Activated CD8-positive, alpha-beta memory T cell treated with anti-CD3 and anti-CD28 coated beads, Interleukin-2, amount 50 U/mL, for 1 hour (primary cell): ENCODE results near the gene NKIRAS2.

Experiments
- DNase-seq: peaks from one replicate; pipeline ENCODE4 v3.0.0-alpha.2; 2020; ENCODE audit errors: extremely low read depth

Gene NKIRAS2

DNA sequence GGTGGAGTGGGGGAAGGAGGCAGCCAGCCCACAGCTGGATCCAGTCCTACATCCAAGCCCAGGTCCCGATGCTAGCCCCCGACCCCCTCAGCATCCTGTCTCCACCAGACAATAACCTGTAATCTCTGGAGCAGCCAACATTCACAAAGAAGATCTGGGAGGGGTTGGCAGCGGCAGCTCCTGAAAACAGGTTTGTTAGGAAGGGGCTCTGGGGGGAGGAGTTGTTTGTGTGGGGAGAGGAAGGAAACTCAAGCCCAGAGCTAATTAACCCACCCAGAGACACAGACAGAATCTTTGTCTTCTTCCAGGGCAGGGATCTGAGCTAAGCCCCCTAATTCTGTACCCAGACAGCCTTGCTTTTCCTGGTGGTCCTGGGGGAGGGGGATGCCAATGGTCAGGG lies 35.1 kb downstream of the NKIRAS2 start:
- DNase-seq, result no peak

DNA sequence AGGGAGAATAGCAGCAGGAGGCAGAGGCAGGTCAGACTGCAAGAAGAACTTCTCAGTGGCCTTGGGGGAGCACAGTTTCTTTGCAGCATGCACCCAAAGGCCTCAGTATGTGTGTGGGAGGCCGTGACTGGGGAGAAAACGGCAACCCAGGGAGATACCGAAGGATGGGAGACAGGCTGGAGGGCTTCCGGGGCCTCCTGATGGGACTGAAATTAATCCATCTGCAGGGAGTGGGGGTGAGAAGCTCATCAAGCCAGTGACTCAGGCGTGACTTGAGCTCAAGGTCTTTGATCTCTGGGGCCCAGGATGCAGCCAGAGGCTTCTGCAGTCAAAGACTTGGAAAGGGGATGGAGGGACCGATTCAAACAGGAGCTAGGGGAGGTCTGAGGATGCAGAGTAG lies 35.6 kb downstream of the NKIRAS2 start:
- DNase-seq, result no peak

DNA sequence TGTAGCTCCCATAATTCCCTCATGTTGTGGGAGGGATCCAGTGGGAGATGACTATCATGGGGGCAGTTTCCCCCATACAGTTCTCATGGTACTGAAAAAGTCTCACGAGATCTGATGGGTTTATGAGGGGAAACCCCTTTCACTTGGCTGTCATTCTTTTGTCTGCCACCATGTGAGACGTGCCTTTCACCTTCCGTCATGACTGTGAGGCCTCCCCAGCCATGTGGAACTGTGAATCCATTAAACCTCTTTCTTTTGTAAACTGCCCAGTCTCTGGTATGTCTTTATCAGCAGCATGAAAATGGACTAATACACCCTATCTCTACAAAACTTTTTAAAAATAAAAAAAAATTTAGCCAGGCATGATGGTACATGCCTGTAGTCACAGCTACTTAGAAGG lies 36.7 kb downstream of the NKIRAS2 start:
- no peak for DNase-seq

DNA sequence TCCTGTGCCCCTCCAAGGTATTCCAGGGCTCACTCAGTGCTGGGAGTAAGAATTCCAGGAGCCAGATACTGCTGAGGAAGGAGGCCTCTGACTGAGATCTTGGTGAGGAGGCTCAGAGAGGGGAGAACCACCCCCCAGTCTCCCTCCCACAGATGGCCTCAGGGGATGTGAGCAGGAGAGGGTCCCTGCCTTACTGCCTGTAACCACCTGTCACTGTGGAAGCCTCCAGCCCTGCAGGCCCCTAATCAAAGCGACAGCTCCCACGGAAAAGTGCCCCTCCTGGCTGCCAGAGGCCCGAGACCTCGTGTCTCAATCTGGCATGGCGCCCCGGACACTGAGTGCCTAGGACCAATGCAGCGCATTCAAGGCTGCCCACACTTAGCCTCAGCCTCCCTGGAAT lies 38.2 kb downstream of the NKIRAS2 start:
- no peak for DNase-seq

DNA sequence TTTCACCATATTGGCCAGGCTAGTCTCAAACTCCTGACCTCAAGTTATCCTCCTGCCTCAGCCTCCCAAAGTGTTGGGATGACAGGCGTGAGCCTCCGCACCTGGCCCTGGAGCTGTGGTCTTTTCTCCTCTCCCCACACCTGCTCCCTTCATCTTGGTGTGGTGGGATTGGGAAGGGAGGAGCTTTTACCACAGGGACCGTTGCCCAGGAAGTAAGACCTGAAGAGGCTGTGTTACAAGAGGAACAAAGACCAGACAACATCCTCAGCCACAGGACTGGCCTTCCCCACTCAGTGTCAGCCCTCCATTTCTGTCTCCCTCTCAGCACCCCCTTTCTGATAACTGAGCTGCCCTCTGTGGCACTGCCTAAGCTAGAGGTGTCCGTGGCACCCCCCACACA lies 39.9 kb downstream of the NKIRAS2 start:
- no peak for DNase-seq

DNA sequence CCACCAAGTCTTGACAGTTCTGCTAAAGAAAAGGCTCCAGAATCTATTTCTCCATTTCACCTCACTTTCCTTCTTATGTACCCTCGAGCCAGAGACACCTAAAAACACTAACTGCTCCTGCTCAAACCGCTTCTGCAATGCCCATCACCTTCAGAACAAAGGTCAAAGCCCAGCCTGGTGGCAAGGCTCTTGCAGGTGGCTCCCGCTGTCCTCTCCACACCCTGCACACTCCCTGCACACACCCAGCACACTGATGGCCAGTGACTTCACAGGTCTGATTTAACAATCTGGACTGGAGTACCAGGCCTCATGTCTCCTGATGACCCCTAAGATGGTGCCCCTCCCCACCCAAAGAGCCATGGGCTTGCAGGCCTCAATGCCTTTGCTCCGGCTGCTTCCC lies 40.3 kb downstream of the NKIRAS2 start:
- DNase-seq, result no peak

DNA sequence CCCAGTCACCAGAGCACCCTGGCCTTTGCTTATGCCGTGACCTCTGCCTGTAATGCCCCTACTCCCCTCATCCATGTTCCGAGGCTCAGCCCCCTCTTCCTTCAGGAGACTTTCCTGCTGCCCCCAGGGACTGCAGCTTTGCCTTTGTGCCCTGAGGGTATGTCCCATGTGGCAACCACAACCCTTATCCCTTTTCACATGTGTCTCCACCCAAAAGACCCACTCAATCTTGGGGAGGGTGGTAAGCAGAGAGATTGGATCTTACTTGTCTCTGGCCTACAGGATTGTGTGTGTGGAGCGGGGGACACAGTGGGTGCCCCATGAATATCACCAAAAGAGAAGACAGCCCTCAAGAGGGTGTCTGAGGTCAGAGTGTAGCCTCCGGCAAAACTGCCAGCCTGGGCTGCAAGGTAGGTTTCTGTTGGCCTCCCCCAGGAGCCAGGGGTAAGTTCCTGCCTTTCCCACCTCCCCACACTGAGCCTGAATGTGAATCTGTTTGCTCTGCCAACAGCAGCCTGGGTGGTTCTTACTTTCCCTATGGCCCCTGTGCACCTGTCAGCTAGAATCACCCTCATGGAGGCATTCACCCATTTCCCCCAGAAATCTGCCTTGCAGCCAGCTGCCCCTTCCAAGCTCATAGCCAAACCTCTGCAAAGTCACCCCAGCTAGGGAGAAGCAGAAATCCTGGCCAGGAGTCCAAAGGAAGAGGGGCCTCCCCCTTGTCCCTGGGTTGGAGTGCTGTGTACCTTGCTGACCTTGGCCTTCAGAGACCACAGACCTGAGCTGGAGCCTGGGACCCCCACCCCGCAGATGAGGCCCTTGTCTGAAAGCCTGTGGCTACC lies 42.0 kb downstream of the NKIRAS2 start:
- no peak for DNase-seq

DNA sequence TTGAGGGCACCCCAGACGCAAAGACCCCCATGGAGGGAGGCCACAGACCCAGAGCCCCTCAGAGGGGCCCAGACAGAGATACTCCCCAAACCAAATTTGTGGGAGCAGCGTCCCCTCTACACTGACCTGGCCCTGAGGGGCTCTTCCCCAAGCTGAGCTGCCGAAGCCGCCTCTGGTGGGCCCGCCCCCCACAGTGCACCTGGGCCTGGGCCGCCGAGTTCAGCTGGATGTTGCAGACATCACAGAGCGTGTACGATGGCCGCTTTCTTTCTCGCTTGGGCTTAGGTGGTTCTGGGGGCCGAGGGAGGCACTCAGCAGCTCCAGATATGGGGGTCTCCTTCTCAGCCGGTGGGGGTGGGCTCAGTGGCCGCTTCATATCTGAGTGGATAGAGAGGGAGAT lies 42.8 kb downstream of the NKIRAS2 start:
- no peak for DNase-seq

DNA sequence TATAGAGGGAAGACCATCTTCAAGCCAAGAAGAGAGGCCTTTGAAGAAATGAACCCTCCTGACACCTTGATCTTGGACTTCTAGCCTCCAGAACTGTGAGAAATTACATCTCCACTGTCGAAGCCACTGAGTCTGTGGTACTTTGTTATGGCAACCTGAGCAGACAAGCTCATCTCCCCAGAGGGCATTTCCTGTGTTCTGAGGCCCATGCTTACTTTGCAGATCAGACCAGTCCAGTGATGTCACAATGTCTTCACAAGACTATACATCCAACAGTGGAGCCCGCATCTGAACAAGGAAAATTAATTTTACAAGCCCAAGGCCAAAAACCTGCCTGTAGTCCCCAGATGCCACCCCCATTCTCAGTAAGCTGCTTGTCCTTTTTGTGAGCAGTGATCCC lies 45.3 kb downstream of the NKIRAS2 start:
- no peak for DNase-seq

DNA sequence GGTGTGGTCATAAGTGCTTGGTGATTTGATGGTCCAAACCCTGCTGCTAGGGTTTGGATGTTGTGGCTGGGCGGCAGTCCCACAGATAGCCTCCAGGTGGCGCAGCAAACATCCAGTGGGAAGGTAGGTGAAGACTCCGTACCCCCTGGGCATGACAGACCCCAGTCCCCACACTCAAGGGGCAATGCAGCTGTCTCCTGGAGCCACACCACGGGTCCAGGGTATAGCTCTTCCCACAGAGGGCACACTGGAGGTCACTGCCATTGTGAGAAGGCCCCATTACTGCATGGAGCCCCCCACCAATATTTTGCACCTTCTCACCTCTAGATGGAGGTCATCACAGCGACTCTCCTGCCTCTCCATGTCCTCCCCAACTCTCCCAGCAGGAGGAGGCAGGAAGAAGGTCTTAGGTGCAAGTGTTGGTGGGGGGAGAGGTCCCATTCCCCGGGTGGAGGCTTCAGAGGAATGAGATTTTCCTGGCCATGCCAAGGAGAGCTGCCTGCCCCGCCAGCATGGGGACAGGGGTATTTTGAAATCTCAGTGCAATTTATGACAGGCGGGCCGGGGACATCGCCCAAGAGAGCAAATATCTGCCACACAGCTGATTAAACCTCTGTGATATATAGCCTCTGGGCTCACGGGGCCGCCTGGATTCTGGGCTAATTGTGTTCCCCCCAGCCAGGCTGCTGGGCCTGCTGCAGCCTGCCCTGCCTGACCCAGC lies 47.6 kb downstream of the NKIRAS2 start:
- DNase-seq, result no peak

DNA sequence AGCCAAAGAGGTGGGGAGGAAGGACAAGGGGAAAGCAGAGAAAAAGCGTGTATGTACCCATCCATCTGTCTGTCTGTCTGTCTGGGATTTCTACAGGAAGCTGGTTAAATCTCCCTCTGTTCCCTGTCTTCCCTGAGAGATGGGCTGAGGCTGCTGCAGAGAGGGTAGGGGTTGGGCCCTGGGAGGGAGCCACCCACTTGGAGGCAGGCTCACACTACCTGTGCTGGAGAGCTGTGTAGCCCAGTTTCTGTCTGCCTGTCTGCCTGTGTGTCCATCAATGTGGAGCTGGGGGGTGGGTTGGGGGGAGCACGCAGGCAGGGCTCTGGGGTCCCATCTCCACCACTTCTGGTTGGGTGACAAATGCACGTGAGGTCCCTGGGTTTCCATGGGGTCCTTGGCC lies 49.1 kb downstream of the NKIRAS2 start:
- DNase-seq, result no peak

DNA sequence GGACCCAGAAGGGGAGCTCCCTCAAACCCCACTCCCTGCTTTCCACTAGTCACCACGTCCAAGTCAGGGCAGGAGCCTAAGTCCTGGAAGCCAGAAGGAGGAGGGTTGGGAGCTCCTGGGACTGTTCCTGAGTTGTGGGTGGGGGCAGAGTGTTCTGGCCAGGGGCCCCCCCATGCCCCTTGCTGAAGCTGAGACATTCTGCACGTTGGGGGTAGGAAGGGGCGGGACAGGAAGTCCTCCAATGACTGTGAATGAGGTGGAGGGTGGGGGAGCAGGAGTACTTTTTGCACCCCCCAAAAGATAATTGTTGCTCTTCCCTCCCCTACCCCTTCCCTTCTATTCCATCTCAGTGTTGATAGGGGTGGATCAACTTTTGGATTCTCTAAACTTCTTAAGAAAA lies 51.9 kb downstream of the NKIRAS2 start:
- no peak for DNase-seq

DNA sequence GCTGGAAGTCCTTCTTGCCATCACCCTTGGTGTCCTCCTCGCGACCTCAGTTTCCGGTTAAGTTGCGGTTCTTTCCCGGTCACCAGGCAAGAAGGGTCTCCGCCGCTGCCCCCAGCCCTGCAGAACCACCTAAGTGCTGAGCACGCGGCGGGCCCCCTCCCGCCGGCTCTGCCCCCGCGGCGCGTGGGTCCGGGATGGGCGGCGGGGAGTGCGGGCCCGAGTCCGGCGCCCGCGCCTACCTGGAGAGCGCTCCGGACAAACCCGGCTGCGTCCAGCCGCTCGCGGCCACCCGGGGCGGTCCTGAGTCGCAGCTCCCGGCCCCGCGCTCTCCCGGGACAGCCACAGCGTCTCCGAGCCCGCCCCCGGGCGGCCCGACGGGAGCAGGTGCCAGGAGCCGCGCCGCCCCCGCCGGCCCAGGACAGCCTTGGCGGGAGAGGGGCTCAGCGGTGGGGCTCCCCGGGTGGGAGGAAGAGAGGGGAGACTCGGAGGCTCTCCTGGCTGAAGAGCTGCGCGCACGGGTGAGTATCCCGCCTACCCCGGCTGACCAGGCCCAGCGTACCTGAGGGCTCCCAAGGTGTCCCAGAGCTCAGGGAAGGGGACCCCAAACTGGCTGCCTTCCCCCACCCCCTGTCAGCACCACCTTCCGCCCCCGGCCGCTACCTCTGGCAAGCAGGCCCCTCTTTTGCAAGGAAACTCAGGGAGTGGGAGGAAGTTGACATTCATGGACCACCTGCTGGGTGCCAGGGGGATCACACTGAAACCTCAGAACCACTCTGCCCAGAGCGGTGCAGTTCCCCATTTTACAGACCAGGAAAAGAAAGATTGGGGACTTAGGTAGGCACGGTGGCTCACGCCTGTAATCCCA lies 52.7 kb downstream of the NKIRAS2 start:
- no peak for DNase-seq
